Cardiac muscle cell (in vitro differentiated cells and primary cell): ENCODE results near the gene MYOM3. TPM values are rescaled to one million over a fixed set of nuclear protein-coding genes. Genes with fewer than 3 reads are reported as not detected.
"Not testable (repeated sequence)": the region's sequence is repeated elsewhere in the genome, so short reads cannot be mapped to it uniquely, and the experiment has no call there.

Source experiments
- DNase-seq, 2 donors: peaks; one replicate each; pipeline versions ENCODE4 v3.0.0 to v3.0.0-alpha.2; 2010 to 2017; ENCODE audit warnings: low read depth in 1 of 2, low spot score in 1 of 2
- H3K27ac ChIP-seq: fragments of 200-600 bp; sonication (generic); 2 replicates; pipeline ENCODE4 v1.5.1; 2016
- H3K27me3 ChIP-seq: fragments of 200-600 bp; sonication (generic); 2 replicates; pipeline ENCODE4 v1.6.0; 2016; ENCODE audit warnings: control low read depth
- H3K36me3 ChIP-seq: fragments of 200-600 bp; sonication (generic); 2 replicates; pipeline ENCODE4 v1.5.1; 2016; ENCODE audit warnings: control low read depth
- H3K4me1 ChIP-seq: fragments of 200-600 bp; sonication (generic); 2 replicates; pipeline ENCODE4 v1.8.1; 2017; ENCODE audit warnings: low read depth, mild to moderate bottlenecking, mixed run types
- H3K4me3 ChIP-seq: fragments of 200-600 bp; sonication (generic); 2 replicates; pipeline ENCODE4 v1.5.1; 2016; ENCODE audit warnings: mild to moderate bottlenecking
- H3K9me3 ChIP-seq: fragments of 200-600 bp; sonication (generic); 2 replicates; pipeline ENCODE4 v1.5.1; 2017; ENCODE audit warnings: low read depth, mild to moderate bottlenecking, control low read depth
- CTCF ChIP-seq: IDR thresholded peaks from 2 replicates; pipeline ENCODE4 v1.5.1; 2012; ENCODE audit warnings: low read depth, mild to moderate bottlenecking, low read length
- polyA plus RNA-seq: library from polyadenylated mRNA; unstranded; fragments of >200 nt; fragmentation: Nextera tagmentation; extraction: Ambion mirVana; gene quantifications from 2 replicates; pipeline ENCODE4 v1.2.1, GENCODE V29; 2016
- total RNA-seq: library from RNA; depleted of rRNA; stranded (reverse); fragments of >200 nt; gene quantifications from 2 replicates; pipeline ENCODE4 v1.2.3, GENCODE V29; 2016

MYOM3 gene
- total and polyA plus RNA-seq, 2 experiments from 2014 or later, result 0.71 TPM; not detected in 1

GRCh38 chr1:24047110-24047477, 64.8 kb downstream of the MYOM3 start:
- TF ChIP-seq CTCF, result no peak
- H3K4me1 ChIP-seq, result peaks cover 16% of the 10 kb centered on the region
- H3K4me3 ChIP-seq, result no peak overlapping the region
- no peaks in the 10 kb centered on the region for H3K36me3 ChIP-seq
- H3K27me3 ChIP-seq, result no peaks in the 10 kb centered on the region
- peak in 1 of 2 donors; percentile 69 for DNase-seq
- H3K27ac ChIP-seq, result no peak overlapping the region
- H3K9me3 ChIP-seq, result no peaks in the 10 kb centered on the region

- peaks cover 16% of the 10 kb centered on the region for H3K4me1 ChIP-seq
- no peaks in the 10 kb centered on the region for H3K36me3 ChIP-seq
- no peaks in the 10 kb centered on the region for H3K9me3 ChIP-seq
- H3K27ac ChIP-seq, result peak overlapping the region; percentile 42
- H3K4me3 ChIP-seq, result no peak overlapping the region
- H3K27me3 ChIP-seq, result no peaks in the 10 kb centered on the region
- no peak for TF ChIP-seq CTCF
- peak in 1 of 2 donors; percentile 59 for DNase-seq
Observed at GRCh38 chr1:24045771-24046170, 66.2 kb downstream of the MYOM3 start.

GRCh38 chr1:24044672-24045071, 67.3 kb downstream of the MYOM3 start:
- not testable (repeated sequence) for H3K27me3 ChIP-seq, H3K9me3 ChIP-seq, H3K27ac ChIP-seq, H3K36me3 ChIP-seq, H3K4me3 ChIP-seq, DNase-seq
- H3K4me1 ChIP-seq, result peaks cover 16% of the 10 kb centered on the region

- H3K4me3 ChIP-seq, result no peak overlapping the region
- no peak overlapping the region for H3K27ac ChIP-seq
- no peaks in the 10 kb centered on the region for H3K27me3 ChIP-seq
- DNase-seq, result no peak
- H3K36me3 ChIP-seq, result no peaks in the 10 kb centered on the region
- TF ChIP-seq CTCF, result no peak
- H3K9me3 ChIP-seq, result no peaks in the 10 kb centered on the region
- H3K4me1 ChIP-seq, result peaks cover 16% of the 10 kb centered on the region
Observed at GRCh38 chr1:24043345-24044032, 68.4 kb downstream of the MYOM3 start.

GRCh38 chr1:24042315-24042714, 69.6 kb downstream of the MYOM3 start:
- Histone ChIP-seq H3K4me3 (no peak overlapping the region), H3K36me3 (no peaks in the 10 kb centered on the region), H3K27ac (no peak overlapping the region), H3K4me1 (peaks cover 16% of the 10 kb centered on the region), H3K9me3 (no peaks in the 10 kb centered on the region), H3K27me3 (no peaks in the 10 kb centered on the region)
- no peak for TF ChIP-seq CTCF
- no peak for DNase-seq

- H3K4me1 ChIP-seq, result no peaks in the 10 kb centered on the region
- H3K27me3 ChIP-seq, result no peaks in the 10 kb centered on the region
- H3K27ac ChIP-seq, result no peak overlapping the region
- DNase-seq, result no peak
- TF ChIP-seq CTCF, result no peak
- no peaks in the 10 kb centered on the region for H3K9me3 ChIP-seq
- no peak overlapping the region for H3K4me3 ChIP-seq
- no peaks in the 10 kb centered on the region for H3K36me3 ChIP-seq
Observed at GRCh38 chr1:24036088-24036487, 75.8 kb downstream of the MYOM3 start.
